ENCODE measurements around the gene FXYD3.
A peak's percentile ranks its signal among the peaks of the same experiment; 100 is the strongest.

Gene FXYD3

DNA sequence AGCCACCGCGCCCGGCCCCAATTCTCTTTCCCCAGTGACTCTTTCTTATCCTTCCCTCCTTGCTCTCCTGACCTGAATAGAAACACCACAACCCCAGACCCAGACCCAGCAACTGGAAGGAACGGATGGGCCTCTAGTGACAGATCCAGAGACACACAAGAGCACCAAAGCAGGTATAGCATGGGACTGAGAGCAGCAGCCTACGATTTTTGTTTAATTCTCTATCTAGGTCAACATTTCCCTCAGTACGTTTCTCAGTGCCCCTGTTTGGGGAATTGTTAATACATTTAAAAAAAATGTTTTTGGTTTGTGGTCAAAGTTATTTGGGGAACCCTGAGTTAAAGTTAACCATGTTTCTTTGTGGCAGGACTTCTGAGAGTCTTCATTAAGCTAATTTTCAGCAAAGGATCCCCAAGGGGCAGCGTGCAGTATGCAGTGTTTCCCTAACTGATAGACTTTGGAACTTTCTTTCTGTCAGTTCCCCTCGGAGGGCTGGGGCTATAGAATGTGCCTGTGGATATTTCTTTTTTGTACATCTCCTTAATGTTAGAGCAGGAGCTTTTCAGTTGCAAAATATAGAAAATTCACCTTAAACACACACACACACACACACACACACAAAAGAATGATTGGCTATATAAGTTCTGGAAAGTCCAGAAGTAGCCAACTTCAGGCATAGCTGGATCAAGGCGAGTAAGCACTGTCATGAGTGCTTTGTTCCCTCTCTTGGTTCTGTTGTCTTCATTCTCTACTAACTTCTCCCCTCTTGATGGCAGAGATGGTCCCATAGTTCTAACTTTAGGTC is 45.2 kb downstream of the FXYD3 start:
- DNase-seq (ENCODE audit: low spot score) = no peak

DNA sequence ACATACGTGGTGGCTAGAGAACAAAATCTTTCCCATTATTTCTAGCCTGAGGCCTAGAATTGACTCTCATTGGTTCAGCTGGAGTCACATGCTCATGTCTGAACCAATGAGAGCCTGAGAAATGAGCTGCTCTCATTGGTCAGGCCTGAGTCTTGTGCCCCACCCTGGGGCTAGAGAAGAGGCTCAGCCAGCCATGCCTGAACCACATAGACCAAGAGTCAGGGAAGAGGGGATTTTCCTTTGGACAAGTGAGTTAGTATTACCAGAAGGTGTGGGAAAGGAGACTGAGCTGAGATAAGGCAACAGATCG is 45.8 kb downstream of the FXYD3 start:
- DNase-seq (ENCODE audit: low spot score) = no peak

GRCh38 chr19:35162471-35163326 is 47.1 kb downstream of the FXYD3 start:
- DNase-seq (ENCODE audit: low spot score) = no peak

GRCh38 chr19:35164418-35164817 is 48.8 kb downstream of the FXYD3 start:
- DNase-seq (ENCODE audit: low spot score) = peak; percentile 91

- DNase-seq (ENCODE audit: low spot score) = no peak
Observed at GRCh38 chr19:35165200-35166058, 49.8 kb downstream of the FXYD3 start.

GRCh38 chr19:35166100-35167063 is 50.8 kb downstream of the FXYD3 start:
- DNase-seq (ENCODE audit: low spot score) = peak; percentile 75

DNA sequence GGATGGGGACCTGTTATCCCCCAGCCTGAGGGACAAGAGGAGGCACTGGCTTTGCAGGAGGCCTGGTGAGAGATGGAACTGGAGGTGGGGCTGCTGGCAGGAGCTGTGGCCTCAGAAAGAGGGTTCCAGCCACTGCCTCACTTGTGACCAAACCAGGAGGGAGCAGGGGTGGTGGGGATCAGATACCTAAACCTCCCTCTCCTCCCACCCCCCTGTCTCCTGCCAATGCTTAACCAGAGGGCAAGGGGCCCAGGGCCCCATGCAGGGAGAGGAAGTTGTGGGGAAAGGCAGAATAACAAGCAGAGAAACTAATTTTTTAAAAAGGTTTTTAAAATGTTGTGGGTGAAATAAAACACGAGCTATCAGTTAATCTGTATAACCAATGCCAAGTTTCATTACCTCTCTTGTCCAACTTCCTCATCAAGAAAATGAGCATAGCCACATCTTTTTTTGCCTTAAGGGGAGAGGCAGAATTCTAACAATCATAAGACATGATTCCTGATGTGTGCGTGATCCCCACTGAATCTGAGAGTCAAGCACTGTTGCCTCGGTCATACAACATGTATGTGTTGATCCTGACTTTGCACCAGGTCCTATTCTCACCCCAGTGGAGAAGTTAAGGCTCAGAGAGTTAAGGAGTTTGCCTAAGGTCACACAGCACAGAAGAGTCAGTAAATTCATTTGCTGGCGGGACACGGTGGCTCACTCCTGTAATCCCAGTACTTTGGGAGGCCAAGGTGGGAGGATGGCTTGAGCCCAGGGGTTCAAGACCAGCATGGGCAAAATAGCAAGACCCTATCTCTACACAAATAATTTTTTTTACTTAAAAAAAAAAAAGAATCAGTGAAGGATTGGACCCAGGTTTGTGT is 51.9 kb downstream of the FXYD3 start:
- DNase-seq (ENCODE audit: low spot score) = no peak

- DNase-seq (ENCODE audit: low spot score) = no peak
Observed at GRCh38 chr19:35168196-35168595, 52.6 kb downstream of the FXYD3 start.

DNA sequence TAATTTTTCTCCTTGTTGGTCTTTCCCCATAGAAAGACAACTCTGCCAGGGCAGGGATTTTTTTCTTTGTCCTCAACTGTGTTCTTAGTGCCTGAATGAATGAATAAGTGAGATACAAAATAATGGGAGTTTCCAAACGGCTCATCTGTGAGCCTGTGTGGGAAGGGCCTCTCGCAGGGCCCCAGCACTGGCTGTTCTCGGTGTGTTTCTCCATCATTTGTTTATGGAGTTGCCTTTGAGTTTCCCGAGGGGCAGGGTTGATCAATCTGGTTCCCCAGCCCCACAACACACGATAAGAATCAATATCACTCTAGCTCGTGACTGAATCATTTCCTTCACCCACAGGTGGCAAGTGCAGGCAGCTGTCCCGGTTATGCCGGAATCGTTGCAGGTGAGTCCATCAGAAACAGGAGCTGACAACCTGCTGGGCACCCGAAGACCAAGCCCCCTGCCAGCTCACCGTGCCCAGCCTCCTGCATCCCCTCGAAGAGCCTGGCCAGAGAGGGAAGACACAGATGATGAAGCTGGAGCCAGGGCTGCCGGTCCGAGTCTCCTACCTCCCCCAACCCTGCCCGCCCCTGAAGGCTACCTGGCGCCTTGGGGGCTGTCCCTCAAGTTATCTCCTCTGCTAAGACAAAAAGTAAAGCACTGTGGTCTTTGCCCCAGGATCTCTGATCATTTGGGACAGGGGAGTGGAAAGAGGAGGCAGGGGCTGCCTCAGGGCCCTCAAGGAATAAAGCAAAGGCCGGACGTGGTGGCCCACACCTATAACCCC is 53.8 kb downstream of the FXYD3 start:
- DNase-seq (ENCODE audit: low spot score) = no peak

DNA sequence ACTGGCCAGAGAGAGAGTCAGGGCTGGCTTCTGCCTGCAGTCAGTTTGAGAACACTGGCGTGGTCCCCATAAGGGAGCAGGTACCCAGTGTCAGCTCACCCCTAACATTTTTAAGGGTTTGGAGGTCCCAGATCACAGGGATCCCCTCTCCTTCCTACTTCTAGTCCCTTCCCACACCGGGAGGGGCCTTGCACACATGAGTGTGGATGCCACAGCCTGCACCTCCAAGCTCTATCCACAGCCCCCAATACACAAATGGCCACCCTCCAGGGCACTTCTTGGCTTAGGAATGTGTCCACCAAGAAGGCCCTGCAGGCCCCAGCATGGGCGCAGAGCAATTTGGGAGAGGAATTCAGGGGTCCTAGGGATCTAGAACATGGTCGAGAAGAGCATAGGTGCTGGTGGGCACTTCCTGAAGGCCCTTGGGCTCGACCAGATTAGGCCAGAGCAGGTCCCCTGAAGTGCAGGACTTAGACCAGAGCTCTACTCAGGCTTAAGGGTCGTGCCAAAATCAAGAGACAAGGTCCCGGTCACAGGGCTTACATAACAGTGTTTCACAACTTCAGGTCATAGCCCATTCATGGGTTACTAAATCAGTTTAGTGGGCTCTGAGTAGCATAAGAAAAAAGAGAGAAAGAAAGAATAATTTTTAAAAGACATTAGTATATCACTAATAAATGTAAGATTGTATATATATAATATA is 54.9 kb downstream of the FXYD3 start:
- no peak for DNase-seq (ENCODE audit: low spot score)

DNA sequence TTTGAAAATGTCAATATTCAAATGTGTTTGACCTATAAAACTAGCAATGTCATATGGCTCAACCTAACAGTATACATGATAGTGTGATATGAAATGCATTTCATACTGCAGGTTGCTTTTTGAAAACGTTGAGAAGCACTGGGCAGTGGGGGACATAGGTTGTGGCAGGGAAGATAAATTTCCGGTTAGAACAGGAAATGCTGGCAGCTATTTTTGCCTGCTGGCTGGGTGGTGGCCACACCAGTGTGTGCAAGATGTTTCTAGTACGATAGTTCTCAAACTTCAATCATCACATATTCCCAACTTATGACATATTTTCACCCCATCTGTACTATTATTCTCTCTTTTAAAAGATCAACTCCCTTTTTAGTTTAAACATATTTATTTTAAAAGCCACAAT is 56.1 kb downstream of the FXYD3 start:
- DNase-seq (ENCODE audit: low spot score) = no peak
